ENCODE measurements around the gene TCHH. TPM values are rescaled to one million over a fixed set of nuclear protein-coding genes. Genes with fewer than 3 reads are reported as not detected.
A peak's percentile ranks its signal among the peaks of the same experiment; 100 is the strongest.
"Not testable (repeated sequence)": the region's sequence is repeated elsewhere in the genome, so short reads cannot be mapped to it uniquely, and the experiment has no call there.

TCHH gene
- under 0.01 TPM in 2 replicates for total RNA-seq (2014; rRNA removed; shearing (Covaris generic))

- DNase-seq (ENCODE audit: low read depth): no peak
Observed at GRCh38 chr1:152115344-152115743, at the start of gene TCHH. Gene TCHH, minus strand, starts transcription at chr1:152115444. Its CDS starts 1,364 bp downstream, at chr1:152114080.

GRCh38 chr1:152164517-152165136 lies 49.4 kb upstream of the TCHH start:
- DNase-seq (ENCODE audit: low read depth): no peak

GRCh38 chr1:152162792-152163463 lies 47.7 kb upstream of the TCHH start:
- peak; percentile 75 for DNase-seq (ENCODE audit: low read depth)

GRCh38 chr1:152160576-152160975 lies 45.3 kb upstream of the TCHH start:
- DNase-seq (ENCODE audit: low read depth): no peak

- no peak for DNase-seq (ENCODE audit: low read depth)
Observed at GRCh38 chr1:152159144-152159543, 43.9 kb upstream of the TCHH start, which contains the start of gene RPTN. Gene RPTN, minus strand, starts transcription at chr1:152159228. Its CDS starts 1,339 bp downstream, at chr1:152157889.

GRCh38 chr1:152153996-152154395 lies 38.8 kb upstream of the TCHH start:
- no peak for DNase-seq (ENCODE audit: low read depth)

GRCh38 chr1:152151646-152152045 lies 36.4 kb upstream of the TCHH start:
- no peak for DNase-seq (ENCODE audit: low read depth)

GRCh38 chr1:152148981-152149380 lies 33.7 kb upstream of the TCHH start:
- DNase-seq (ENCODE audit: low read depth): no peak

- no peak for DNase-seq (ENCODE audit: low read depth)
Observed at GRCh38 chr1:152148051-152148450, 32.8 kb upstream of the TCHH start.

GRCh38 chr1:152145769-152146168 lies 30.5 kb upstream of the TCHH start:
- DNase-seq (ENCODE audit: low read depth): no peak

GRCh38 chr1:152144674-152145183 lies 29.5 kb upstream of the TCHH start:
- DNase-seq (ENCODE audit: low read depth): not testable (repeated sequence)

- peak; percentile 5 for DNase-seq (ENCODE audit: low read depth)
Observed at GRCh38 chr1:152143150-152143887, 28.1 kb upstream of the TCHH start.

- DNase-seq (ENCODE audit: low read depth): peak; percentile 57
Observed at GRCh38 chr1:152141971-152142584, 26.8 kb upstream of the TCHH start.

- DNase-seq (ENCODE audit: low read depth): no peak
Observed at GRCh38 chr1:152137215-152137614, 22.0 kb upstream of the TCHH start.

GRCh38 chr1:152130186-152130585 lies 14.9 kb upstream of the TCHH start:
- no peak for DNase-seq (ENCODE audit: low read depth)

GRCh38 chr1:152127673-152128072 lies 12.4 kb upstream of the TCHH start:
- no peak for DNase-seq (ENCODE audit: low read depth)

- no peak for DNase-seq (ENCODE audit: low read depth)
Observed at GRCh38 chr1:152125834-152126443, 10.7 kb upstream of the TCHH start.

- no peak for DNase-seq (ENCODE audit: low read depth)
Observed at GRCh38 chr1:152118915-152119314, 3.7 kb upstream of the TCHH start.

GRCh38 chr1:152112885-152113432 lies 2.3 kb downstream of the TCHH start:
- DNase-seq (ENCODE audit: low read depth): no peak

GRCh38 chr1:152112101-152112884 lies 3.0 kb downstream of the TCHH start:
- DNase-seq (ENCODE audit: low read depth): no peak
